Measurements from ENCODE around the gene CTNNA2.

The CTNNA2 gene

DNA sequence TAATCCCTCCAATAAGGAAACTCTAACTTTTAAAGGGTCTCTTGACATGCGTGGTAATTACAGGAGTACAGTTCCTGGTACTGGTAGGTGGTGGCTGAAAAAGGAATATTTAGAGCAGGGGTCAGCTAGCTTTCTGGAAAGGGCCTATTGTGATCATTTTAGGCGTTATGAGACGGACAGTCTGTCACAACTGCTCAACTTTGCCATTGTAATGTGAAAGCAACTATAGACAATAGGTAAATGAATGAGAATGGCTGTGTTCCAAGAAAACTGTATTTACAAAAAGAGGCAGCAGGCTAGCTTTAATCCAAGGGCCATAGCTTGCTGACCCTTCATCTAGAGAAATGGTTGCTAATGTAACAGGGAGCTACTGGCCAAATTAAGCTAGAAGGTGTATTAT lies 969.4 kb downstream of the CTNNA2 start:
- Histone ChIP-seq H3K36me3 (ENCODE audit: control insufficient read depth, low read depth, low read length) (no peaks in the 10 kb centered on the region), H3K9ac (ENCODE audit: low read length) (no peak overlapping the region), H3K9me3 (ENCODE audit: control insufficient read depth, low read depth, low read length) (no peaks in the 10 kb centered on the region), H3K4me1 (ENCODE audit: control insufficient read depth, low read depth, low read length) (no peaks in the 10 kb centered on the region), H3K27ac (ENCODE audit: low read length) (no peak overlapping the region), H3K27me3 (ENCODE audit: control insufficient read depth, insufficient read depth, low read length) (no peaks in the 10 kb centered on the region), H3K4me3 (ENCODE audit: low read length) (no peak overlapping the region)

DNA sequence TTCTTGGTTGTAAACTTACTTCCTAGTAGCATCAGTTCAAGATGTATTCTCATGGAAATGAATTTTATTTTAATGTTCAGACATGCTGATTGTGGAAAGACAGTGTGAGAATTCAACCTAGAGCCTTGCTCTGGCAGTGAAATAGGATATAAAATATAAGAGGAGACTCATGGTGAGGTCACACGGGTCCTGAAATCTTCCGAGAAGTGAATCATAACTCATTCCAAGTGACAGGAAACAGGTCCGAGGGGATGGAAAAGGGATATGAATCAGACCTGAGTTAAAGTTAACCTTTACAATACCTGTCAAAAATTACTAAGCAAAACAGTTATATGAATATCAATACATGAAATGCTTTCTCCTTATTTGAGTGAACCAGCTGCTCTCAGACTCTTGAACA lies 976.9 kb downstream of the CTNNA2 start:
- Histone ChIP-seq H3K4me1 (ENCODE audit: control insufficient read depth, low read depth, low read length) (peaks cover 4% of the 10 kb centered on the region), H3K27me3 (ENCODE audit: control insufficient read depth, insufficient read depth, low read length) (no peaks in the 10 kb centered on the region), H3K9ac (ENCODE audit: low read length) (no peak overlapping the region), H3K36me3 (ENCODE audit: control insufficient read depth, low read depth, low read length) (no peaks in the 10 kb centered on the region), H3K27ac (ENCODE audit: low read length) (no peak overlapping the region), H3K9me3 (ENCODE audit: control insufficient read depth, low read depth, low read length) (no peaks in the 10 kb centered on the region), H3K4me3 (ENCODE audit: low read length) (no peak overlapping the region)

DNA sequence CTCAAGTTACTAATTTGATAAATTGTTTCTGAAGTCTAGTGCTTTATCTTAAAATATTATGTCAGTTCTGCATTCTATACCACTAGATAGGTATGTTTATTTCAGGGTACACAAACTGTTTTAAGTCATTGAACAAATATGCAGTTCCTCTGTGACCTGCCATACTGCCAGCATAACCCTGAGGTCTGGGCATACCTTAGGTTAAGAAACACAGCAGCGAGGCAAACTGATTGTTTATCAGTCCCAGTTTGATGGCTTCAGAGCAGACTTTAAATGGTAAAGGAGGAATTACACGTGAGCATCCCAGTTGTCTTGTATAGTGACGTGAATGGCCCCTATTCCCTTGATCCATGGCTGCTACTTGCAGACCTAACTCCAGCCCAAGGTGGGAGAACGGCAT lies 978.1 kb downstream of the CTNNA2 start:
- Histone ChIP-seq H3K4me3 (ENCODE audit: low read length) (no peak overlapping the region), H3K27ac (ENCODE audit: low read length) (no peak overlapping the region), H3K9me3 (ENCODE audit: control insufficient read depth, low read depth, low read length) (no peaks in the 10 kb centered on the region), H3K4me1 (ENCODE audit: control insufficient read depth, low read depth, low read length) (peaks cover 4% of the 10 kb centered on the region), H3K27me3 (ENCODE audit: control insufficient read depth, insufficient read depth, low read length) (no peaks in the 10 kb centered on the region), H3K9ac (ENCODE audit: low read length) (no peak overlapping the region), H3K36me3 (ENCODE audit: control insufficient read depth, low read depth, low read length) (no peaks in the 10 kb centered on the region)

DNA sequence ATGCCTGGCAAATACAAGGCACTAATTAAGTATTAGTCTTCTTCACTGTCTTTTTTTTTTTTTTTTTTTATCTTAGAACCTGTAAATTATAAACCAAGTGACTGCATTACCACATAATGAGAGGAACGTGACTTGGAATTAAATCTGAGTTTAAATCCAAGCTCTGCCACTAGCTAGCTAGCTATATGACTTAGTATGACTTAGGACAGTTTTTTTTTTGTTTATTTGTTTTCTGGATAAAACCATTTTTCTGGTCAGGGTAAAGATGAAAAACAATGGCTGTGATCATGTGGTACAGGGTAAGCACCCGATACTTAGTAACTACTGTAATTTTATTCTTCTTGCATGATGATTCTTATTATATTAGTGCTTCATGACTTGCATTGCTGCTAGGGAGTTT lies 983.5 kb downstream of the CTNNA2 start:
- Histone ChIP-seq H3K9ac (ENCODE audit: low read length) (no peak overlapping the region), H3K27me3 (ENCODE audit: control insufficient read depth, insufficient read depth, low read length) (no peaks in the 10 kb centered on the region), H3K4me3 (ENCODE audit: low read length) (no peak overlapping the region), H3K36me3 (ENCODE audit: control insufficient read depth, low read depth, low read length) (no peaks in the 10 kb centered on the region), H3K27ac (ENCODE audit: low read length) (no peak overlapping the region), H3K4me1 (ENCODE audit: control insufficient read depth, low read depth, low read length) (no peaks in the 10 kb centered on the region), H3K9me3 (ENCODE audit: control insufficient read depth, low read depth, low read length) (no peaks in the 10 kb centered on the region)

DNA sequence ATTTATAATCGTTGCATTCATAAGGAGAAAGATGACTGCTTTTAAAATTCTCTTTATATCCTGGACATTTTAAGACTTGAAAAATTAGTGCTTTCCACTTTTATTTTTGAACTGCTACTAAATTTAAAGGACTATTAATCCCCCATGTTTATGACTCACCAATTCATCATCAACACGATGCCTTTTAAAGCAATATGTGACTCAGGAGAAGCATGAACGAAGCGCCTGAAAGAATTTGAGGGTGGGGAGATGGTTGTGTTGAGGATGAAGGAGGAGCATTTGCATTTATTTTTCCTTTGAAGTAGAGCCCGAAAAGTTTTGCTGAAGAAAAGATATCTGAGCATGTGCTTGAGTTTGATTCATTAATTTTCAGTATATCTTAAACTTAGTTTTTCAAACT lies 983.9 kb downstream of the CTNNA2 start:
- H3K4me3 ChIP-seq (ENCODE audit: low read length), result no peak overlapping the region

DNA sequence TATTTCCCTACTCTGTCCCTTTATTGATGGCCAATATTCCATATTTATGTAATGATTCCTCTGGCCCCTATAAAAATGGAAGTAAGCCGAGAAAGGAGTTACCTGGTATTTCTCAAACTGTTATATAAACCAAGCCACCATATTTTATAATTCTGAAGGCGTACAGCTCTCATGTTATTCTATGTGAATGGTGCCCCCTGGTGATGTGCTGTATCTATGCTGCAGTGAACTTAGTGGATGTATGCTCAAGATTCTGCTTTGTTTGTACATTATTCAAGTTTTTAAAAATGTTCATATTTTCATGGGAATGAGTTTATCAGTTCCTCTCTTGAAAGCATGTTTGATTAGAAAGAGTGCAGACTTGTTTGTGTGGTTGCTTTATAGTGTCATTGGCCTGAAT lies 986.2 kb downstream of the CTNNA2 start:
- no peak overlapping the region for H3K4me3 ChIP-seq (ENCODE audit: low read length)
- H3K9ac ChIP-seq (ENCODE audit: low read length), result no peak overlapping the region
- no peaks in the 10 kb centered on the region for H3K9me3 ChIP-seq (ENCODE audit: control insufficient read depth, low read depth, low read length)
- no peaks in the 10 kb centered on the region for H3K36me3 ChIP-seq (ENCODE audit: control insufficient read depth, low read depth, low read length)
- no peaks in the 10 kb centered on the region for H3K27me3 ChIP-seq (ENCODE audit: control insufficient read depth, insufficient read depth, low read length)
- no peak overlapping the region for H3K27ac ChIP-seq (ENCODE audit: low read length)
- no peaks in the 10 kb centered on the region for H3K4me1 ChIP-seq (ENCODE audit: control insufficient read depth, low read depth, low read length)

More for the DNA sequence above, 983.9 kb downstream of the CTNNA2 start:
- no peaks in the 10 kb centered on the region for H3K27me3 ChIP-seq (ENCODE audit: control insufficient read depth, insufficient read depth, low read length)
- no peaks in the 10 kb centered on the region for H3K9me3 ChIP-seq (ENCODE audit: control insufficient read depth, low read depth, low read length)
- no peaks in the 10 kb centered on the region for H3K36me3 ChIP-seq (ENCODE audit: control insufficient read depth, low read depth, low read length)
- no peak overlapping the region for H3K27ac ChIP-seq (ENCODE audit: low read length)
- H3K9ac ChIP-seq (ENCODE audit: low read length), result no peak overlapping the region
- no peaks in the 10 kb centered on the region for H3K4me1 ChIP-seq (ENCODE audit: control insufficient read depth, low read depth, low read length)

DNA sequence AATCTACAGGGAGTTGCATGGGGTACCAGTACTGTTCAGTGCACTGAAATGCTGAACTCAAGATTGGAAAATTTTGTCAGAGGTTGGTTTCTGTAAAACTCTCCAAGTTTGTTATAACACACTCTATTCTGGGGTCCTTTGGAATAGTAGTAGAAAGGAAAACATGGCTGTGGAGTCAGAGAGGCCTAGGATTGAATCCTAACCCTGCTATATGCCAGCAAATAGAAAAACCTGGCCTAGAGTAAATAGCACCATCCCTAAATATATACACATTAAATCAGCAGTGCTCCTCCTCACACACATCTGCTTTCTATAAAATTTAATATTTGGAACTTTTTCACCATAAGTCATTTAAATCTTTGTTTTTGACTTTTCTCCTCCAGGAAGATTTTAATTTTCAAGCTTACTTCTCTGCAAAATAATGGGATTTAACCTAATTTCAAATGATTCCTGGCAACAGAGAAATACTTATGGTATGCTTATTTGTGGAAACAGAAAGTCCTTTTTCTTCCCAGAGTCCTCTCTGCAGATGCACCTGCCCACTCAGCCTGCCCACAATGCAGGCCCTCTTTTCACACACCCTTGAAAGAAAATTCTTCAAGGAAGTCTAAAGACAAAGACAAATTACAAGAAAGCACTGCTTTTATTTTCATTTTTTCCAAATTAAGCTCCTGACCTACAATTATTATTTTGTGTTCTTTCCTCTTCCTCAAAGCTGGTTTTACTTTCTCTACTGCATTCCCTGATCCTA lies 989.2 kb downstream of the CTNNA2 start:
- Histone ChIP-seq H3K36me3 (ENCODE audit: control insufficient read depth, low read depth, low read length) (no peaks in the 10 kb centered on the region), H3K4me1 (ENCODE audit: control insufficient read depth, low read depth, low read length) (no peaks in the 10 kb centered on the region), H3K4me3 (ENCODE audit: low read length) (no peak overlapping the region), H3K27me3 (ENCODE audit: control insufficient read depth, insufficient read depth, low read length) (no peaks in the 10 kb centered on the region), H3K9me3 (ENCODE audit: control insufficient read depth, low read depth, low read length) (no peaks in the 10 kb centered on the region), H3K27ac (ENCODE audit: low read length) (no peak overlapping the region), H3K9ac (ENCODE audit: low read length) (no peak overlapping the region)

DNA sequence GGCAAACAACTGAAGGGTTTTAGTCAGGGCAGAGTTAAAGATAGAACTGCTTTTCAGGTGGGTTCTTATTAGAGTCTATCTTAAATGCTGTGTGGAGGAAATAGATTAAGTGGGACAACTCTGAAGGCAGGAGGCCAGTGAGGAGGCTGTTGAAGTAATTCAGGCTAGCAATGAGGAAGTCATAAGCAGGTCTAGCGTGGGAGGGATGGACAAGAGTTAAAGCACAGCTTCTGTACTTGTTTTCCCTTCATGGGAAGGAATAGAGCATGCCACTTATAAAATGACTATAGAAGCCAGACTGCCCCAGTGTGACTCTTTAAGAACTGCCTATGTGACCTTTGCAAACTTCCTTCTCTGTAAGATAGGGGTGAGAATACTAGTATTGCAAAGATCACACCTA lies 993.7 kb downstream of the CTNNA2 start:
- H3K9me3 ChIP-seq (ENCODE audit: control insufficient read depth, low read depth, low read length), result no peaks in the 10 kb centered on the region
- no peaks in the 10 kb centered on the region for H3K4me1 ChIP-seq (ENCODE audit: control insufficient read depth, low read depth, low read length)
- H3K36me3 ChIP-seq (ENCODE audit: control insufficient read depth, low read depth, low read length), result no peaks in the 10 kb centered on the region
- no peak overlapping the region for H3K4me3 ChIP-seq (ENCODE audit: low read length)
- no peak overlapping the region for H3K27ac ChIP-seq (ENCODE audit: low read length)
- H3K27me3 ChIP-seq (ENCODE audit: control insufficient read depth, insufficient read depth, low read length), result no peaks in the 10 kb centered on the region
- no peak overlapping the region for H3K9ac ChIP-seq (ENCODE audit: low read length)

DNA sequence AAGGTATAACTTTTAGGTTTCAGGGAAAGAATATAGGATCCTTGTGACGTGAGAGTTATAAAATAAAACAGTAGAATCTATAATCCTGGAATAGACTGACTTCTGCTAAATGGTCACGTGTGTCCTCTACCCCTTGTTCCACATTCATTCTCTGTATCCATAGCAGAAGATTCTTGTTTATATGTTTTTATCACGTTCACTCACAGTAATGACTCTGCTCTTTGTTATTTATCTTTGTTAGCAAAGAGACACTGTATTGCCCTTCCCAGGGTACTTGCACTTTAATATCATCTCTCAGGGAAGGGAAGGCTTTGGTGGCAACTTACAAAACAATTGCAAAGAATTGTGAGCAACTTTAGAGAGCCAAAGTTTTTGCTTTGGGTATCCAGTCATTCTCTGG lies 997.9 kb downstream of the CTNNA2 start:
- Histone ChIP-seq H3K27me3 (ENCODE audit: control insufficient read depth, insufficient read depth, low read length) (no peaks in the 10 kb centered on the region), H3K4me3 (ENCODE audit: low read length) (no peak overlapping the region), H3K9ac (ENCODE audit: low read length) (no peak overlapping the region), H3K9me3 (ENCODE audit: control insufficient read depth, low read depth, low read length) (no peaks in the 10 kb centered on the region), H3K4me1 (ENCODE audit: control insufficient read depth, low read depth, low read length) (no peaks in the 10 kb centered on the region), H3K36me3 (ENCODE audit: control insufficient read depth, low read depth, low read length) (no peaks in the 10 kb centered on the region), H3K27ac (ENCODE audit: low read length) (no peak overlapping the region)

DNA sequence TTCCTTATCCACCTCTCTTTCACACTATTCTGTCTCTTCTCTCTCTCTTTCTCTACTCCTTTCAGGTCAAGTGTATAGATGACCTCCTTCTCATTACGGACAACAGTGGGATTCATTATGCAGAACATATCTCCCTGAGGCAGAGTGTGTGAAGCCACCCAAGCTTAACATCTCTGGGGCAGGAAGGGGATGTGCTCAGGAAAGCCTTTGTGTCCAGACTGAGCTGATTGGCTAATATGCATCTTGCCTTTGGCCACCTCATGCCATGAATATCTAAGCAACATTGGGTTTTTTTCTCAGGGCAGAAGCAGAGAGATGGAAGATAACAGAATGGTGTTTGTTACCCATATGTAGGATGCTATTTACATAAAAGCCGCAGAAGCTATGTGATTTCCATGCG lies 1003.1 kb downstream of the CTNNA2 start:
- Histone ChIP-seq H3K9me3 (ENCODE audit: control insufficient read depth, low read depth, low read length) (no peaks in the 10 kb centered on the region), H3K36me3 (ENCODE audit: control insufficient read depth, low read depth, low read length) (no peaks in the 10 kb centered on the region), H3K4me3 (ENCODE audit: low read length) (no peak overlapping the region), H3K27me3 (ENCODE audit: control insufficient read depth, insufficient read depth, low read length) (no peaks in the 10 kb centered on the region), H3K27ac (ENCODE audit: low read length) (no peak overlapping the region), H3K9ac (ENCODE audit: low read length) (no peak overlapping the region), H3K4me1 (ENCODE audit: control insufficient read depth, low read depth, low read length) (no peaks in the 10 kb centered on the region)

DNA sequence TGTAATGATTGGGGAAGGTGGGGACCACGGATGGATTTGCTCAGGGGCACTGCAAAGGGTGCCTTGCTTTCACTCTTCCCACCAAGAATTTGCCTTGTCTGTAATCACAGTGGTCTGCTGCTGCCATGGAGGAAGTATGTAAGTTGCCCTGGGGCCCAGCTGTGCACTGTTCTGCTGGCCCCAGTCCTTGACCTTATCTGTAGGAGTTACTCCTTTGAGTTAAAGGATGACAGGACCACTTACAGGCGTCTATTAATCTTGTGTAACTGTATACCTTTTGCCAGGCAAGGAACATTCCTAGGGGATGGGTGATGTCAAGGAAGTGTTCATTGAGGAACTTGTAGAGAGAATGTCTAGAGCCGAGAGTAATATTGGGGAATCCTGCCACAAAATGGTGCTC lies 1004.5 kb downstream of the CTNNA2 start:
- H3K36me3 ChIP-seq (ENCODE audit: control insufficient read depth, low read depth, low read length), result no peaks in the 10 kb centered on the region
- H3K4me3 ChIP-seq (ENCODE audit: low read length), result no peak overlapping the region

DNA sequence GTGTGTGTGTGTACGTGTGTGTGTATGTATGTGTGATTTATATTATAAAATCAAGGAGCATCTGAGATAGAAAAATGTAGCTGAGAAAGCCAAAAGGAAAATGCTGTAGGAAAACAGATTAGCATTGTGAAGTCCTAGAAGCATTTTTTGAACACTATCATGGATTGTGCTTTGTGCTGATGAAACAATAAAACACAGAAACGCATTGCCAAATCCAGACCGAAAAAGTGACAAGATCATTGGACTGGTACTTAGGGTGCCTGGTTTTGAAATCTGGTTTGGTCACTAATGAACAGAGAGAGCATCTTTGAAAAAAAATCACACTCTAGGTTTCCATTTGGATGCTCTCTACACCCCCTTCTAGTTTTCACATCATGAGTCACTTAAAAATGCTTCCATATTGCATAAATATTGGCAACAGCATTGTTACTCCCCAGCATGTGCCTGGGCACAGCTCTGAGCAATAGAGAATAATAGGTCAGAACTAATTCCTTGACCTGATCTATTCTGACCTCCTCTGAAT lies 1006.3 kb downstream of the CTNNA2 start:
- no peaks in the 10 kb centered on the region for H3K9me3 ChIP-seq (ENCODE audit: control insufficient read depth, low read depth, low read length)
- no peaks in the 10 kb centered on the region for H3K27me3 ChIP-seq (ENCODE audit: control insufficient read depth, insufficient read depth, low read length)
- H3K9ac ChIP-seq (ENCODE audit: low read length), result no peak overlapping the region
- H3K4me1 ChIP-seq (ENCODE audit: control insufficient read depth, low read depth, low read length), result no peaks in the 10 kb centered on the region
- no peak overlapping the region for H3K27ac ChIP-seq (ENCODE audit: low read length)
- no peak overlapping the region for H3K4me3 ChIP-seq (ENCODE audit: low read length)
- H3K36me3 ChIP-seq (ENCODE audit: control insufficient read depth, low read depth, low read length), result no peaks in the 10 kb centered on the region

More for the DNA sequence above, 1004.5 kb downstream of the CTNNA2 start:
- no peaks in the 10 kb centered on the region for H3K27me3 ChIP-seq (ENCODE audit: control insufficient read depth, insufficient read depth, low read length)
- H3K27ac ChIP-seq (ENCODE audit: low read length), result no peak overlapping the region
- H3K4me1 ChIP-seq (ENCODE audit: control insufficient read depth, low read depth, low read length), result no peaks in the 10 kb centered on the region
- no peaks in the 10 kb centered on the region for H3K9me3 ChIP-seq (ENCODE audit: control insufficient read depth, low read depth, low read length)
- no peak overlapping the region for H3K9ac ChIP-seq (ENCODE audit: low read length)
